ENCODE measurements around the gene CYB561A3.

CYB561A3 gene

GRCh38 chr11:61343792-61344745 lies 17.6 kb downstream of the CYB561A3 start:
- no peak for DNase-seq

GRCh38 chr11:61342207-61342803 lies 19.4 kb downstream of the CYB561A3 start:
- DNase-seq, result no peak

GRCh38 chr11:61341706-61342105 lies 20.0 kb downstream of the CYB561A3 start:
- no peak for DNase-seq

GRCh38 chr11:61340979-61341378 lies 20.7 kb downstream of the CYB561A3 start:
- no peak for DNase-seq

DNA sequence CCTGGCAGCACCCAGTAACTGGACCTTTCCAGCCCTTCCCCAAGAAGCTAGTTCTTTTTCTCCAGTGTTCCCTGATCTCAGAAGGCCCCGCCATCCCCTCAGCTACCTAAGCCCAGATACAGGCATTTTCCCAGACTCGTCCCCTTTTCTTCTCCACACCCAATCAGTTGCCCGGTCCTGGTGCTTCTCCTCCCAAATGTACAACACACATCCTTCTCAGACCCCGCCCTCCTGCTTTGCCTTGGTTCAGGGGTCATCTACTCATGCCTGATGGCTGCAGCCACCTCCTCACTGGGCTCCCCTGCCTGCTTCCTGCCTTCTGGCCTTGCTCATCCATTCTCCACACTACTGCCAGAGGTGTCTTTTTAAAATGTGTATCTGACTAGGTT lies 22.2 kb downstream of the CYB561A3 start:
- DNase-seq, result no peak

DNA sequence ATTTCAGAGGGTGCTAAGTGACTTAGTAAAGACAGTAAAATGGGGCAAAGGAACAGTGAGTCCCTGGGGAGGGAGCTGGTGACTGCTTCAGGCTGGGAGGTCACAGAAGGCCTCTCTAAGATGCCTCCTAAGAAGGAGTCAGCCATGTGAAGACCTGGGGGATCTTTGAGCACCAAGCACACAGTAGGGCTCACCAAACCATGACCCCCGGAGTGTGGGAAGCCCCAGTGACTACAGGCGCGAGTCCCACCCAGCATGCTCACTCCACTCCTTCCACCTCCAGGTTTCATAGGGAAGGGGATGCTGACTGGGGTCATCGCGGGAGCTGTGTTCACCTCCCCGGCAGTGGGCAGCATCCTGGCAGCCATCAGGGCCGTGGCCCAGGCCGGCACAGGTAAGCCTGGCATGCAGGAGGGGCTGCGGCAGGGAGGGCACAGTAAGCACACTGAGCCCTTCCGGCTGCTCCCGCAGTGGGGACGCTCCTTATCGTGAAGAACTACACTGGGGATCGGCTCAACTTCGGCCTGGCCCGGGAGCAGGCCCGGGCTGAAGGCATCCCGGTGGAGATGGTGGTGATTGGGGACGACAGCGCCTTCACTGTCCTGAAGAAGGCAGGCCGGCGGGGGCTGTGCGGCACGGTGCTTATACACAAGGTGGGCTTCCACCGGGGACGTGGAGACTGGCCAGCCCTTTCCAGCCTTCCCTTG lies 22.7 kb downstream of the CYB561A3 start:
- no peak for DNase-seq

DNA sequence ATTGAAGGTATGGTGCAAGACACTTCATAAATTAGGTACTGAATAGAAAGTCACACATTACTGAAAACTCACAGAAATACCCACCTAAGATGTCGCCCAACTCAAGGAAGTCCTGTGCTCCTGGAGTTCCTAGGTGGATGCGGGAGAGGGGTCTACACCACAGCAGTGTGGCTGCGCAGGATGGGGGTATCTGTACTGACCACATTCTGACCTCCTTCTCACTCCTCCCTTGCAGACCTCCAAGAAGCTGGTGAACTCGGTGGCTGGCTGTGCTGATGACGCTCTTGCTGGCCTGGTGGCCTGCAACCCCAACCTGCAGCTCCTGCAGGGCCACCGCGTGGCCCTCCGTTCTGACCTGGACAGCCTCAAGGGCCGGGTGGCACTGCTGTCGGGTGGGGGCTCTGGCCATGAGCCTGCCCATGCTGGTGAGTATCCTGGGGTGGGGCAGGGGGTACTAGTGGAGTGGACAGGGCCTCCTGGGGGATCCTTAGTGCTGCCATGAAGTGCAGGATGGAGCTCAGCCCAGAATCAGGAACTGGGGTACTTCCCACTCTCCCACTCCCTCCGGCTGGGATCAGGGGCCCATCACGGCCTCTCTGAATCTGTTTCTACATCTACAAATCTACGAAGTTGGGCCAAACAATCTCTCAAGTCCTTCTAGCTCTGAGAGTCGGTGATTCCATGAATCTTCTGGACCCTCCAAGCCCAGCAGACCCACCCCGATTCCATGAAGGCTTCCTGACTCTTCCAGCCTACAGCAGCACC lies 23.8 kb downstream of the CYB561A3 start:
- no peak for DNase-seq

DNA sequence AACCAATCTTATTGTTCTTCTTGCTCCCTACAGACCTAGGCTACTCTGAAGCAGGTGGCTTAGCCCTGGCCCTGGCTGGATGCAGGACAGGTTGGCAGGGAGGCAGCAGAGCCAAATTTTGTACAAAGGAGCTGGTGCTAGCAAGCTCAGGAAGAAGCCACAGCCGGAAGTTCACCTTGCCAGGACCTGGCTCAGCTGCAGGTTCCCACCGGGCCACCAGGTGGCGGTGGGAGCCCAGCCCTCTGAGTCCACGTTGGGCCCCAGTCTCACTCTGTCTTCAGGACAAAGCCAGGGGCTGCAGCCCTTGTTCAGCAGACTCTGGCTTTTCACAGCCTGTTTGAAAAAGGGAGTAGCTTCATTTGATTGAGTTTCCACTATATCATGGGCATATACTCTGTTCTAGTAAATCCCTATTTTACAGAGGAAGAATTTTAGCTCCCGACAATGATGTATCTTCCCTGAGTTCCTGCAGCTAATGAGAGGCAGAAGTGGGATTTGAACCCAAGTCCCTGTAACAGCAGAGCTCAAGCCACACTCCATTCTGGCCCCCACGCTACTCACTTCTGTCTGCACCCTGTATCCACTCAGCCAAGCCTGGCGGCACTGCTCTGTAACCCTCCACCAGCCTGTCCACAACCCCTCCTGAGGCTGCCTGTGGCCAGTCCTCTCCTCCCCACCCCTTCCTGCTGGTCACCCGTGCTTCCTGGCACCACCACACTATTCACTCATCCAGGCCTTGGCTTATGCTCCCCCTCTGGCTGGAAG lies 25.3 kb downstream of the CYB561A3 start:
- peak; percentile 73 to 74 for DNase-seq

GRCh38 chr11:61335355-61335710 lies 26.3 kb downstream of the CYB561A3 start:
- no peak for DNase-seq

DNA sequence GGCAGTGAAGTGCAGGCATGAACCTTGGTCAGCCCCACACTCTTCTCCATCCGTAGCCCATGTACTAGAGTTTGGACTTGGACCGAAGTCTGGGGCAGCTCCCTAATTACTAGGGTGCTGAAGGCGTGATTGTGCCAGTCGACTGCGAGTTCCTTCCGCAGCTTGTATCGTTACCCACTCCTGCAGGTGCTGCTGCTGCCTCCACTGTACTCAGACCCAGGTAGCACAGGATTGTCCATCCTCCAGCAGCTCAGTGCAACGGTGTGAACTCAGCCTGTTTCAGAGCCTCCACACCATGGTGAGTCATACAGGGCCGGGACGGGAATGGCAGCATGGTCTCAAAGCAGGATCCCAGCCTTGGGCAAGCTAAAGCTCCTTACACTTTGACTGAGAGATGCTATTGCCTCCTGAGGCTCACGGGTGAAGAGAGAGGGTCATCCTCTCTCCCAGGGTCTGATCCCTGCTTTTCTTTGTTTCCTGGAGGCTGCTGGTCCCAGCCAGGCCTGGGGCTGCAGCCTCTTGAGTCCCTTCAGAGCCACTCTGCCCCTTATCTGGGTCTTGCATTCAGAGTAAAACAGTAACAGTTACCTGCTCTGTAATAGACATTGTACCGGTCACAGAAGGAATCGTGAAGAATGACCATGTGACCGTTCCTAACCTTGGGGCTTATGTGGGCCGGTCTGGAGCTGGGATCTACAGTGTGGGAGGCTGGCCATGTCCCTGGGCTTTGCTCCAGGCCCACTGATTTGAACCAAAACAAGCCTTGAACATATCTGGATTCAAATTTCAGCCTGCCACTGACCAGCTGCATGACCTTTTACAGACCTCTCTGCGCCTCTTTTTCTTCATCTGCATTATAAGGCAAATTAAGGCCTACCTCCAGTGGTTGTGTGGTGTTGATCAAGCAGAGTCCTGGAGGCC lies 27.0 kb downstream of the CYB561A3 start:
- DNase-seq, result no peak

GRCh38 chr11:61333550-61334433 lies 27.9 kb downstream of the CYB561A3 start:
- DNase-seq, result peak; percentile 35 to 63

DNA sequence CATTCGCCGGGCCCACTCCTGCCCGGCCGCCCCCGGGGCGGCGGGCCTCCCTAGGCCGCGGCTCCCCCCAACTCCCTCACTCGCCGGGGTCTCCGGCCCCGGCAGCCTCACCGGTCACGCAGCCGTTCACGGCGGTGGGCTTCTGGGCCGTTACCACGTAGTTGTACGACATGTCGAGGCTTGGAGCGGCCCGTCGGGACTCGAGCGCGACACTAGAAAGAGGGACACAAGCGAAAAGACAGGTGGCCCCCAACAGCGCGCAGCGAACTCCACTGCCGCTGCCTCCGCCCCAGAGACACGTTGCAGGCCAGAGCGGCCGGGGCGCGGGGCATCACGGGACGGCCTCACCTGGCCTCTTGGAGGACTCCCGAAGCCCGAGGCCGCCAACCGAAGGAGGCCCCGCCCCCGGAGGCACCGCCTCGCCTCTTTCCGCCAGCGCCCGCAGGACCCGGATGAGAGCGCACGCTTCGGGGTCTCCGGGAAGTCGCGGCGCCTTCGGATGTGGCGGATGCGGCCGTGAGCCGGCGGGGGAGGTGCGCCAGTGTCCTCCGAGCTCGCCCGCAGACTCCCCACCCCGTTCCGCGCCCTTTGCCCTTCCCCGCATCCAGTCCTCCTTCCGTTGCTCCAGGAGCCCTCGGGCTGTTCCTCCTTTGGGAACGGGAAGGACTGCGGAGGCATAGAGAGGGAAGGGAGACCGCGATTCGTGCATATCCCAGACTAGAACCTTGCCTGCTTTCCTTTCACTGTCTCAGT lies 28.7 kb downstream of the CYB561A3 start, which contains the start of the genes DDB1 and TKFC:
Gene DDB1 (minus strand): TSS at position 309 of the 753 bp plus-strand sequence. CDS start 137 bp downstream, at position 172.
Gene TKFC (plus strand): TSS at position 432 of the 753 bp plus-strand sequence. CDS start 1,501 bp downstream, outside the sequence.
- peak; percentile 90 to 93 for DNase-seq

- DNase-seq, result peak in 1 of 2 experiments; percentile 16
These were observed 29.3 kb downstream of the CYB561A3 start for GRCh38 chr11:61332281-61332796.

- DNase-seq, result peak; percentile 21 to 36
These were observed 30.0 kb downstream of the CYB561A3 start for GRCh38 chr11:61331651-61332050.

DNA sequence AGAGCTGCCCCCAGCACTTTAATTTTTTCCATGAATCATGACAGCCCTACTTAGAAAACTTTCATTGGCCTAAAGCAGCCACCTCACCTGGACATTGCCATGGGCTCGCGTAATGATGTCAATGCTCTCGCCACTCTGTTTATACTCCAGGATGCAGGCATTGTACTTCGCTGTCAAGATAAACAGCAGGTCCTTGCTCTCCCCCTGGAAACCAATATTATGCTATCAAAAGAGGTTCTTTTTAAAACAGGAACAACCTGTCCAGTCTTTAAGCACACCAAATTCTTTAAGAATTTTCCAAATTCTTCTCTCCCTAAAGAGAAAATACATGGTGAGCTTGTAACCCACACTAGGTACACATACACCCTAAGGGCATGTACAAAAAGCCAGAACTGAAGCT lies 31.8 kb downstream of the CYB561A3 start:
- DNase-seq, result no peak

DNA sequence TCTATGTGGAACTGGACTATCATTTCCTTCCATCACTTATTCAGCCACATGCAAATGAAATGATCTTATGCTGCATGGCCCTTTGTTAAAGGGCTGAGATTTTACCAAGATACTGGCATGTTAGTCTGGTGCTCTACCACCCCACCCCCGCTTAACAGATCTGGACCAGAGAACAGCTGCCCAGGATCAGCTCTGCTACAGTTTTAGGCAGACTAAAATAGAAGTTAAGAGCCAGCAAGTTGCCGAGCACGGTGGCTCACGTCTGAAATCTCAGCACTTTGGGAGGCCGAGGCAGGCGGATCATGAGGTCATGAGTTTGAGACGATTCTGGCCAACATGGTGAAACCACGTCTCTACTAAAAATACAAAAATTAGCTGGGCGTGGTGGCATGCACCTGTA lies 33.3 kb downstream of the CYB561A3 start:
- DNase-seq, result no peak

GRCh38 chr11:61327669-61328071 lies 34.0 kb downstream of the CYB561A3 start:
- no peak for DNase-seq

DNA sequence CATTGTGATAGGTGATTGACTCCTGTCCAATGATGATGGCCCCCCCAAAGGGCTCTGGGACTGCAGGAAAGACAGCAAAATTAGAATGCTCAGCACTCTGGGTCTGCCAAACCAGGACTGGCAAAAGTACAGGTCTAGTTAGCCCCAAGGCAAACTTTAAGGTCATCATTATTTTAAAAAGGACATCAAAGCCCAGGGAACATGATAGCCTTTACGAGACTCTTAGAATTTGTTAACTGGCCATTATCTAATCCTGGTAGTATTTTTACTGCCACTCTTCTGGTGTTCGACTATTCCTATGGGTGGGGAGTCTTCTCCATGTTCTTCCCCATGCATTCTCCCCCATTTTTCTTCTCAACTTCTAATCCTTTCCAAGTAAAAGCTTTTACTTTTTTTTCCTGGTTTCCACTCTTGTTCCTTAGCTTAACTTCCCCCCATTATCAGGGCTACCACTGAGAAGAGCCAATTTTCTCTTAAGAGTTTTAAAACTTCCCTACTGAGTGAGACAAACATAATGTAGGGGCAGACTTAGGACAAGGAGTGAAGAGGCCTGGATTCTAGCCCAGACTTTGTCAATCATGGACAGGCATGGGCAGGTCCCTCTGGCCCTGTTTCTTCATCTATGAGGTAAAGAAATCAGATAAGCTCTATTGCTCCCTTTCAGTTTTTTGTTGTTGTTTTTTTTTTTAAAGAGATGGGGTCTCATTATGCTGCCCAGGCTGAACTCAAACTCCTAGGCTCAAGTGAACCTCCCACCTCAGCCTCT lies 35.9 kb downstream of the CYB561A3 start:
- DNase-seq, result no peak

Measured in Kasumi-1 (cell line).